Lung (tissue), 12 donors: ENCODE results near the gene ATP6V0B. TPM values are rescaled to one million over a fixed set of nuclear protein-coding genes. Genes with fewer than 3 reads are reported as not detected.

ENCODE experiments used
- ATAC-seq: fragments of 200-7000 bp; cut with Tn5 transposase; one replicate; pipeline ENCODE4 v1.9.1; 2020; ENCODE audit warnings: moderate number of reproducible peaks; ENCODE audit not compliant: insufficient read depth, low FRiP score
- DNase-seq, 3 donors: peaks; one replicate each; pipeline ENCODE4 v3.0.0-alpha.2; 2013 to 2017
- H3K27ac ChIP-seq, 2 donors: one replicate each; pipeline ENCODE4 v1.5.1; 2013; ENCODE audit warnings: mild to moderate bottlenecking in 2 of 2, moderate library complexity in 2 of 2, control low read depth in 1 of 2, inconsistent platforms in 1 of 2, low read depth in 1 of 2, low read length in 1 of 2
- H3K27me3 ChIP-seq, 3 donors: one replicate each; pipeline ENCODE4 v1.5.1; 2013; ENCODE audit warnings: low read length in 2 of 3; ENCODE audit not compliant: control insufficient read depth in 3 of 3, insufficient read depth in 3 of 3
- H3K36me3 ChIP-seq, 4 donors: one replicate each; pipeline ENCODE4 v1.5.1; 2013; ENCODE audit warnings: low read length in 4 of 4, mild to moderate bottlenecking in 1 of 4, moderate library complexity in 1 of 4; ENCODE audit not compliant: control insufficient read depth in 4 of 4, insufficient read depth in 4 of 4
- H3K4me1 ChIP-seq, 5 donors: one replicate each; pipeline ENCODE4 v1.5.1; 2013; ENCODE audit warnings: low read length in 5 of 5, mild to moderate bottlenecking in 2 of 5, moderate library complexity in 1 of 5; ENCODE audit not compliant: control insufficient read depth in 5 of 5, insufficient read depth in 5 of 5
- H3K4me3 ChIP-seq: one replicate; pipeline ENCODE4 v1.5.1; 2013; ENCODE audit warnings: mild to moderate bottlenecking, control low read depth, moderate library complexity
- H3K9ac ChIP-seq, 2 donors: one replicate each; pipeline ENCODE4 v1.5.1; 2013; ENCODE audit warnings: low read length in 2 of 2, control low read depth in 1 of 2; ENCODE audit not compliant: insufficient read depth in 1 of 2
- H3K9me3 ChIP-seq, 4 donors: one replicate each; pipeline ENCODE4 v1.5.1; 2013; ENCODE audit warnings: low read length in 3 of 4, mild to moderate bottlenecking in 1 of 4, moderate library complexity in 1 of 4; ENCODE audit not compliant: control insufficient read depth in 4 of 4, insufficient read depth in 3 of 4
- WGBS, 2 donors: extraction: QIAGEN DNeasy Blood & Tissue Kit; methylation state at CpG; one replicate each; pipeline ENCODE4 v1.1.7; 2013; 5-methylcytosine and 5-hydroxymethylcytosine counted together
- polyA plus RNA-seq, 2 donors: library from polyadenylated mRNA; stranded (reverse); fragments of 200-250 nt; gene quantifications; one replicate each; pipeline ENCODE4 v1.2.1, GENCODE V29; 2013
- total RNA-seq, 2 donors: library from RNA; depleted of rRNA in 1 of 2; stranded (reverse); fragments of >200 nt in 1 of 2; gene quantifications; one replicate each; pipeline ENCODE4 v1.2.1, GENCODE V29; 2014 to 2021
- TF ChIP-seq, protein P1 (sequence below): IDR thresholded peaks from 2 replicates; pipeline ENCODE4 v1.5.1; 2012; ENCODE audit warnings: mild to moderate bottlenecking; ENCODE audit errors: control extremely low read depth, extremely low read depth
- donor health status: control.
- donor health status: control.
- donor health status: Bipolar disorder and iron deficiency.
- donor health status: healthy.
- donor health status: DM: yes; HTN: yes; CAD: no.

The ATP6V0B gene
- total and polyA plus RNA-seq, 4 donors: 71.2 to 484 (median 283) TPM

DNA sequence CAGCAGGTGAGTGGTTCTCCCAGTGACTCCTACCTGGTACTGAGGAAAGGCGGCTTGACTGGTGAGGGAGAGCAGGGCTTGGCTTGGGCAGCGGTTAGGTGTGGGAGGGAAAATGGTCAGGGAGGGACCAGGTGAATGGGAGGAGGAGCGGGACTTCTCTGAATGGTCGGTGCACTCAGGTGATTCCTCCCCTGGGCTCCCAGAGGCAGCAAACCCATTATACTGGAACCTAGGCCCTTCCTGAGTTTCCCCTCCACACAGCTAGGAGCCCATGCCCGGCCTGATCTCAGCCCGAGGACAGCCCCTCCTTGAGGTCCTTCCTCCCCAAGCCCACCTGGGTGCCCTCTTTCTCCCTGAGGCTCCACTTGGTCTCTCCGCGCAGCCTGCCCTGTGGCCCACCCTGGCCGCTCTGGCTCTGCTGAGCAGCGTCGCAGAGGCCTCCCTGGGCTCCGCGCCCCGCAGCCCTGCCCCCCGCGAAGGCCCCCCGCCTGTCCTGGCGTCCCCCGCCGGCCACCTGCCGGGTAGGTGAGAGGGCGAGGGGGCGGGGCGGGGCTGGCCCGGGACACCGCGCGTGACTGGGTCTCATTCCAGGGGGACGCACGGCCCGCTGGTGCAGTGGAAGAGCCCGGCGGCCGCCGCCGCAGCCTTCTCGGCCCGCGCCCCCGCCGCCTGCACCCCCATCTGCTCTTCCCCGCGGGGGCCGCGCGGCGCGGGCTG, 38.9 kb upstream of the ATP6V0B start:
- WGBS, 2 donors: 11 to 23% methylated on average over 19 to 48 of the region's 48 CpGs
- ATAC-seq (no peak), DNase-seq (no peak)
- peaks cover 0 to 16% (median 8%) of the 10 kb centered on the region in 3 donors for H3K27me3 ChIP-seq
- TF ChIP-seq, protein P1, sequence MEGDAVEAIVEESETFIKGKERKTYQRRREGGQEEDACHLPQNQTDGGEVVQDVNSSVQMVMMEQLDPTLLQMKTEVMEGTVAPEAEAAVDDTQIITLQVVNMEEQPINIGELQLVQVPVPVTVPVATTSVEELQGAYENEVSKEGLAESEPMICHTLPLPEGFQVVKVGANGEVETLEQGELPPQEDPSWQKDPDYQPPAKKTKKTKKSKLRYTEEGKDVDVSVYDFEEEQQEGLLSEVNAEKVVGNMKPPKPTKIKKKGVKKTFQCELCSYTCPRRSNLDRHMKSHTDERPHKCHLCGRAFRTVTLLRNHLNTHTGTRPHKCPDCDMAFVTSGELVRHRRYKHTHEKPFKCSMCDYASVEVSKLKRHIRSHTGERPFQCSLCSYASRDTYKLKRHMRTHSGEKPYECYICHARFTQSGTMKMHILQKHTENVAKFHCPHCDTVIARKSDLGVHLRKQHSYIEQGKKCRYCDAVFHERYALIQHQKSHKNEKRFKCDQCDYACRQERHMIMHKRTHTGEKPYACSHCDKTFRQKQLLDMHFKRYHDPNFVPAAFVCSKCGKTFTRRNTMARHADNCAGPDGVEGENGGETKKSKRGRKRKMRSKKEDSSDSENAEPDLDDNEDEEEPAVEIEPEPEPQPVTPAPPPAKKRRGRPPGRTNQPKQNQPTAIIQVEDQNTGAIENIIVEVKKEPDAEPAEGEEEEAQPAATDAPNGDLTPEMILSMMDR: no peak
- H3K4me1 ChIP-seq: peaks cover 0 to 11% (median 5%) of the 10 kb centered on the region in 5 donors
- H3K9me3 ChIP-seq: no peaks in the 10 kb centered on the region
- no peak overlapping the region for H3K27ac ChIP-seq
- peaks cover 0 to 2% (median 0%) of the 10 kb centered on the region in 4 donors for H3K36me3 ChIP-seq
- no peak overlapping the region for H3K9ac ChIP-seq
- H3K4me3 ChIP-seq: no peak overlapping the region

DNA sequence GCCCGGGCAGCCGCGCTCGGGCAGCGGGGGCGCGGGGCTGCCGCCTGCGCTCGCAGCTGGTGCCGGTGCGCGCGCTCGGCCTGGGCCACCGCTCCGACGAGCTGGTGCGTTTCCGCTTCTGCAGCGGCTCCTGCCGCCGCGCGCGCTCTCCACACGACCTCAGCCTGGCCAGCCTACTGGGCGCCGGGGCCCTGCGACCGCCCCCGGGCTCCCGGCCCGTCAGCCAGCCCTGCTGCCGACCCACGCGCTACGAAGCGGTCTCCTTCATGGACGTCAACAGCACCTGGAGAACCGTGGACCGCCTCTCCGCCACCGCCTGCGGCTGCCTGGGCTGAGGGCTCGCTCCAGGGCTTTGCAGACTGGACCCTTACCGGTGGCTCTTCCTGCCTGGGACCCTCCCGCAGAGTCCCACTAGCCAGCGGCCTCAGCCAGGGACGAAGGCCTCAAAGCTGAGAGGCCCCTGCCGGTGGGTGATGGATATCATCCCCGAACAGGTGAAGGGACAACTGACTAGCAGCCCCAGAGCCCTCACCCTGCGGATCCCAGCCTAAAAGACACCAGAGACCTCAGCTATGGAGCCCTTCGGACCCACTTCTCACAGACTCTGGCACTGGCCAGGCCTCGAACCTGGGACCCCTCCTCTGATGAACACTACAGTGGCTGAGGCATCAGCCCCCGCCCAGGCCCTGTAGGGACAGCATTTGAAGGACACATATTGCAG, 38.2 kb upstream of the ATP6V0B start:
- TF ChIP-seq, protein P1: no peak
- Histone ChIP-seq H3K27me3 (peaks cover 0 to 16% (median 8%) of the 10 kb centered on the region in 3 donors), H3K27ac (no peak overlapping the region), H3K9ac (no peak overlapping the region), H3K9me3 (no peaks in the 10 kb centered on the region), H3K36me3 (peaks cover 0 to 2% (median 0%) of the 10 kb centered on the region in 4 donors), H3K4me3 (no peak overlapping the region), H3K4me1 (peaks cover 0 to 11% (median 5%) of the 10 kb centered on the region in 5 donors)
- DNase-seq (peak; percentile 10 to 48 (median 41)), ATAC-seq (no peak)
- WGBS, 2 donors: 13 to 15% methylated on average over 50 to 56 of the region's 56 CpGs

DNA sequence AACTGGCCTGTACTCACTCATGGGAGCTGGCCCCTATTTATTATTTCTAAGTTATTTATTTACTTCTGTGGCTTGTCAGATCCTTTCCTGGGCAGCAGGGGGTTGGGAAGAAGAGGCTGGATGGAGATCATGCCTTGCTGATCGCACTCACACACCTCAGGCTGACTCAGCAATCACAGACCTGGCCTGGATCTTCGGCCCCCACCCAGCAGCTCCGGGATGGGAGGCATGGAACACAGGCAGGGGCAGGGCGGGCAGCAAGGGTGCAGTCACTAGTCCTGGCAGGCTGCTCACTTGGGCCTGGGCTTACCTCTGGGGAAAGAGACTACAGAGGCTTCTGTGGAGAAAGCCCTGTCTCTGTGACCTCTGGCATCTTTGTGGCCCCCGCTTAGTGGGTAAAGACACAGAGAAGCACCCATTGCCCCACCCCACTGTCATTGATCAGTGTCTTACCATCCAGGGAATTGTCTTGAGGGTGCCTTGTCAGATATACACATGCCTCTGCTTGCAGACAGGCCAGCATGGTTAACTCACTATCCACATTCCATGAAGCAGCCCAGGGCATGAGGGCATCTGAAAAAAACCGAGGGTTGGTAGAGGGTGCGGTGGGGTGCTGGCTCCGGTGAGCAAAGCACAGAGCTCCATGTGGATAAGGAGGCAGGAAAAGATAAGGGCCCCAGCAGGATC, 37.4 kb upstream of the ATP6V0B start:
- peaks cover 0 to 11% (median 5%) of the 10 kb centered on the region in 5 donors for H3K4me1 ChIP-seq
- H3K9ac ChIP-seq: no peak overlapping the region
- TF ChIP-seq, protein P1: no peak
- 90 to 93% methylated on average over 8 of the region's 8 CpGs for WGBS, 2 donors
- no peaks in the 10 kb centered on the region for H3K9me3 ChIP-seq
- ATAC-seq (no peak), DNase-seq (no peak)
- H3K27ac ChIP-seq: no peak overlapping the region
- no peak overlapping the region for H3K4me3 ChIP-seq
- H3K27me3 ChIP-seq: peaks cover 0 to 16% (median 8%) of the 10 kb centered on the region in 3 donors
- peaks cover 0 to 2% (median 0%) of the 10 kb centered on the region in 4 donors for H3K36me3 ChIP-seq
